B cell (primary cell): ENCODE data around the gene PPM1N. TPM values are rescaled to one million over a fixed set of nuclear protein-coding genes. Genes with fewer than 3 reads are reported as not detected.

Experiments
- ATAC-seq: fragments of 200-7000 bp; cut with Tn5 transposase; one replicate; pipeline ENCODE4 v1.10.0; 2021; ENCODE audit warnings: low read depth, mild to moderate bottlenecking, moderate number of reproducible peaks, moderate library complexity
- CTCF ChIA-PET: fragments of 350-600 bp; sonication (Branson Sonifier 250); formaldehyde crosslinking; loops from one replicate; lab custom pipeline; 2021; ENCODE audit warnings: antibody characterized with exemption, inconsistent platforms; lab: Charles Lee
- POLR2A ChIA-PET: fragments of 350-600 bp; sonication (Branson Sonifier 250); formaldehyde crosslinking; loops from one replicate; lab custom pipeline; 2021; ENCODE audit warnings: antibody characterized with exemption; lab: Charles Lee
- DNase-seq: peaks from one replicate; pipeline ENCODE4 v3.0.0; 2013
- H2AFZ ChIP-seq: 2 replicates; pipeline ENCODE4 v1.6.1; 2012; ENCODE audit warnings: mild to moderate bottlenecking, low read depth, low read length; ENCODE audit not compliant: insufficient read depth, poor library complexity, severe bottlenecking
- H3K27ac ChIP-seq, 2 donors: 1 replicate in 1 of 2; 2 replicates in 1 of 2; pipeline ENCODE4 v1.5.1; 2012 to 2013; ENCODE audit warnings: low read length in 2 of 2, mild to moderate bottlenecking in 2 of 2, moderate library complexity in 1 of 2
- H3K27me3 ChIP-seq, 4 experiments: fragments of 200-600 bp in 1 of 4; sonication (generic) in 1 of 4; replicated peaks in 1 of 4; 1 replicate in 2 of 4; 2 replicates in 2 of 4; pipeline versions ENCODE4 v1.6.1 to v1.7.0; 2013 to 2016; ENCODE audit warnings: low read length in 3 of 4, mild to moderate bottlenecking in 2 of 4, mixed read lengths in 1 of 4, moderate library complexity in 1 of 4; ENCODE audit not compliant: insufficient read depth in 4 of 4, control insufficient read depth in 3 of 4; ENCODE audit errors: control extremely low read depth in 1 of 4
- H3K36me3 ChIP-seq, 2 experiments: replicated peaks in 1 of 2; 1 replicate in 1 of 2; 2 replicates in 1 of 2; pipeline versions ENCODE4 v1.6.1 to v1.7.1; 2013; ENCODE audit warnings: low read length in 1 of 2; ENCODE audit not compliant: insufficient read depth in 2 of 2, control insufficient read depth in 1 of 2; ENCODE audit errors: control extremely low read depth in 1 of 2, extremely low read depth in 1 of 2
- H3K4me1 ChIP-seq, 2 donors: fragments of 200-600 bp in 1 of 2; sonication (generic) in 1 of 2; 1 replicate in 1 of 2; 2 replicates in 1 of 2; pipeline versions ENCODE4 v1.5.1 to v1.6.1; 2013 to 2017; ENCODE audit warnings: low read length in 2 of 2; ENCODE audit not compliant: control insufficient read depth in 2 of 2, insufficient read depth in 2 of 2
- H3K4me2 ChIP-seq: replicated peaks from 2 replicates; pipeline ENCODE3; 2012; ENCODE audit warnings: mild to moderate bottlenecking, low read depth, low read length; ENCODE audit not compliant: poor library complexity, severe bottlenecking
- H3K4me3 ChIP-seq, 5 experiments: fragments of 200-600 bp in 1 of 5; sonication (generic) in 1 of 5; 1 replicate in 3 of 5; 2 replicates in 2 of 5; pipeline versions ENCODE4 v1.5.1 to v1.7.0; 2011 to 2016; ENCODE audit warnings: low read length in 4 of 5, mild to moderate bottlenecking in 4 of 5, low read depth in 2 of 5, control low read depth in 1 of 5, moderate library complexity in 1 of 5; ENCODE audit not compliant: insufficient read depth in 1 of 5; ENCODE audit errors: control extremely low read depth in 1 of 5, extremely low read depth in 1 of 5
- H3K79me2 ChIP-seq: fragments of 200-600 bp; sonication (generic); one replicate; pipeline ENCODE4 v1.6.0; 2016; ENCODE audit warnings: low read length; ENCODE audit not compliant: control insufficient read depth, insufficient read depth
- H3K9ac ChIP-seq: fragments of 200-600 bp; sonication (generic); 2 replicates; pipeline ENCODE4 v1.6.1; 2017; ENCODE audit warnings: mild to moderate bottlenecking, low read length, moderate library complexity
- H3K9me3 ChIP-seq, 3 donors: one replicate each; pipeline versions ENCODE4 v1.6.1 to v1.7.1; 2013; ENCODE audit warnings: low read length in 2 of 3; ENCODE audit not compliant: control insufficient read depth in 2 of 3, insufficient read depth in 1 of 3; ENCODE audit errors: control extremely low read depth in 1 of 3
- H4K20me1 ChIP-seq: 2 replicates; pipeline ENCODE4 v1.6.0; 2012; ENCODE audit warnings: mild to moderate bottlenecking, low read length; ENCODE audit not compliant: insufficient read depth, control insufficient read depth, poor library complexity, severe bottlenecking
- H3K27ac Mint-ChIP-seq: one replicate; pipeline ENCODE4 v1.8.0; 2021; ENCODE audit warnings: mixed read lengths
- H3K27me3 Mint-ChIP-seq: one replicate; pipeline ENCODE4 v1.8.0; 2021; ENCODE audit warnings: mixed read lengths
- H3K4me1 Mint-ChIP-seq: one replicate; pipeline ENCODE4 v1.8.0; 2021; ENCODE audit warnings: mixed read lengths
- H3K4me3 Mint-ChIP-seq: one replicate; pipeline ENCODE4 v1.8.0; 2021; ENCODE audit warnings: mixed read lengths
- H3K9me3 Mint-ChIP-seq: one replicate; pipeline ENCODE4 v1.8.0; 2022; ENCODE audit warnings: mixed read lengths; ENCODE audit not compliant: insufficient read depth
- EZH2 ChIP-seq: IDR thresholded peaks from 2 replicates; pipeline ENCODE4 v1.6.1; 2012; ENCODE audit warnings: borderline replicate concordance, low read depth, mild to moderate bottlenecking, moderate library complexity, low read length; ENCODE audit not compliant: insufficient read depth, poor library complexity, severe bottlenecking
- WGBS: methylation state at CpG from one replicate; pipeline ENCODE4 v1.1.5; 2013; ENCODE audit warnings: missing lambda C conversion rate; ENCODE audit not compliant: insufficient coverage; 5-methylcytosine and 5-hydroxymethylcytosine counted together
- intact Hi-C: fragments of 100-400 bp; cut with micrococcal nuclease; formaldehyde crosslinking; loops from one replicate; pipeline ENCODE4 v1.10.0; 2022
- polyA plus RNA-seq: library from polyadenylated mRNA; depleted of rRNA; stranded (reverse); fragments of >200 nt; gene quantifications from 2 replicates; pipeline ENCODE4 v1.2.3, GENCODE V29; 2012
- total RNA-seq, 2 donors: library from RNA; stranded (reverse); fragments of 120-200 nt in 1 of 2; gene quantifications; 1 replicate in 1 of 2; 2 replicates in 1 of 2; pipeline versions ENCODE4 v1.2.3 to v1.2.4, GENCODE V29; 2013 to 2022
- TF ChIP-seq, protein P1 (sequence below): fragments of 200-600 bp; IDR thresholded peaks from one replicate; pipeline ENCODE4 v1.8.0; 2022; ENCODE audit warnings: antibody characterized with exemption, mild to moderate bottlenecking

The PPM1N gene
- total and polyA plus RNA-seq, 2 donors (not counting 1 experiment from before 2014, with no cell fraction given) = 2.6 to 6.5 TPM

- POLR2A ChIA-PET = no interaction called here
- H2AFZ ChIP-seq = no peak overlapping the region
- no peak overlapping the region for H3K27ac ChIP-seq
- H3K36me3 ChIP-seq = no peaks in the 10 kb centered on the region
- H3K9me3 ChIP-seq = peaks cover 0 to 11% (median 0%) of the 10 kb centered on the region in 3 donors
- H3K27ac Mint-ChIP-seq = no peak overlapping the region
- no peak for DNase-seq
- peaks cover 15 to 22% of the 10 kb centered on the region in 2 donors for H3K4me1 ChIP-seq
- H3K27me3 ChIP-seq = peaks cover 0 to 15% (median 7%) of the 10 kb centered on the region in 4 experiments
- no peaks in the 10 kb centered on the region for H3K79me2 ChIP-seq
- CTCF ChIA-PET = interaction anchor here (0.8 to 6.6 kb wide), 6 partner anchors 9 to 86 kb away, joined by 3 to 99 read pairs (median 8); no protein-coding TSS in a partner anchor
- H3K9ac ChIP-seq = no peak overlapping the region
- ATAC-seq = no peak
- H3K9me3 Mint-ChIP-seq = no peaks in the 10 kb centered on the region
- H3K27me3 Mint-ChIP-seq = peaks cover 9% of the 10 kb centered on the region
- peaks cover 18% of the 10 kb centered on the region for H3K4me1 Mint-ChIP-seq
- no peak overlapping the region for H3K4me2 ChIP-seq
- intact Hi-C loops = loop anchor here (10.0 kb wide), 1 partner anchor 244 kb away; the partner anchor contains the start of gene EXOC3L2
- no peak for TF ChIP-seq EZH2
- TF ChIP-seq, protein P1, sequence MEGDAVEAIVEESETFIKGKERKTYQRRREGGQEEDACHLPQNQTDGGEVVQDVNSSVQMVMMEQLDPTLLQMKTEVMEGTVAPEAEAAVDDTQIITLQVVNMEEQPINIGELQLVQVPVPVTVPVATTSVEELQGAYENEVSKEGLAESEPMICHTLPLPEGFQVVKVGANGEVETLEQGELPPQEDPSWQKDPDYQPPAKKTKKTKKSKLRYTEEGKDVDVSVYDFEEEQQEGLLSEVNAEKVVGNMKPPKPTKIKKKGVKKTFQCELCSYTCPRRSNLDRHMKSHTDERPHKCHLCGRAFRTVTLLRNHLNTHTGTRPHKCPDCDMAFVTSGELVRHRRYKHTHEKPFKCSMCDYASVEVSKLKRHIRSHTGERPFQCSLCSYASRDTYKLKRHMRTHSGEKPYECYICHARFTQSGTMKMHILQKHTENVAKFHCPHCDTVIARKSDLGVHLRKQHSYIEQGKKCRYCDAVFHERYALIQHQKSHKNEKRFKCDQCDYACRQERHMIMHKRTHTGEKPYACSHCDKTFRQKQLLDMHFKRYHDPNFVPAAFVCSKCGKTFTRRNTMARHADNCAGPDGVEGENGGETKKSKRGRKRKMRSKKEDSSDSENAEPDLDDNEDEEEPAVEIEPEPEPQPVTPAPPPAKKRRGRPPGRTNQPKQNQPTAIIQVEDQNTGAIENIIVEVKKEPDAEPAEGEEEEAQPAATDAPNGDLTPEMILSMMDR = no peak
- no peak overlapping the region for H3K4me3 ChIP-seq
- no peak overlapping the region for H3K4me3 Mint-ChIP-seq
- H4K20me1 ChIP-seq = no peaks in the 10 kb centered on the region
- WGBS = 95% methylated on average over 13 of the region's 15 CpGs
Measured at GRCh38 chr19:45488708-45489107, 9.5 kb upstream of the PPM1N start.

GRCh38 chr19:45489216-45489855, 8.9 kb upstream of the PPM1N start:
- no peak overlapping the region for H3K4me3 Mint-ChIP-seq
- no peak overlapping the region for H3K4me2 ChIP-seq
- no peaks in the 10 kb centered on the region for H3K36me3 ChIP-seq
- H3K27me3 Mint-ChIP-seq = peaks cover 12% of the 10 kb centered on the region
- ATAC-seq = no peak
- peaks cover 0 to 15% (median 0%) of the 10 kb centered on the region in 3 donors for H3K9me3 ChIP-seq
- no peak for TF ChIP-seq EZH2
- TF ChIP-seq, protein P1 = no peak
- ChIA-PET CTCF (interaction anchor here (0.7 to 6.6 kb wide), 7 partner anchors 9 to 88 kb away, joined by 3 to 99 read pairs (median 4); no protein-coding TSS in a partner anchor), POLR2A (interaction anchor here (0.7 kb wide), 1 partner anchor 152 kb away, joined by 4 read pairs; no protein-coding TSS in a partner anchor)
- H3K4me1 Mint-ChIP-seq = peaks cover 16% of the 10 kb centered on the region
- intact Hi-C loops = loop anchor here (10.0 kb wide), 1 partner anchor 245 kb away; the partner anchor contains the start of gene EXOC3L2
- peak overlapping the region; percentile 15 for H3K27ac Mint-ChIP-seq
- H3K27ac ChIP-seq = no peak overlapping the region
- no peak for DNase-seq
- no peak overlapping the region for H3K9ac ChIP-seq
- H3K9me3 Mint-ChIP-seq = no peaks in the 10 kb centered on the region
- H2AFZ ChIP-seq = no peak overlapping the region
- H4K20me1 ChIP-seq = no peaks in the 10 kb centered on the region
- no peak overlapping the region for H3K4me3 ChIP-seq
- 95% methylated on average over 20 of the region's 20 CpGs for WGBS
- peaks cover 3% of the 10 kb centered on the region for H3K79me2 ChIP-seq
- H3K4me1 ChIP-seq = peaks cover 15 to 22% of the 10 kb centered on the region in 2 donors
- H3K27me3 ChIP-seq = peaks cover 0 to 21% (median 10%) of the 10 kb centered on the region in 4 experiments
